Epithelial cell of proximal tubule (primary cell): ENCODE results near the gene SLC9A8. TPM values are rescaled to one million over a fixed set of nuclear protein-coding genes. Genes with fewer than 3 reads are reported as not detected.

Source experiments
- DNase-seq: peaks from one replicate; pipeline ENCODE4 v3.0.0-alpha.2; 2011; ENCODE audit warnings: low read depth
- H3K4me3 ChIP-seq: 2 replicates; pipeline ENCODE4 v1.5.1; 2011; ENCODE audit warnings: low read depth, mild to moderate bottlenecking, low read length
- total RNA-seq: library from RNA; depleted of rRNA; stranded (reverse); fragments of >200 nt; gene quantifications from 2 replicates; pipeline ENCODE4 v1.2.3, GENCODE V29; 2015
- TF ChIP-seq, protein P1 (sequence below): conservative IDR thresholded peaks from 2 replicates; pipeline ENCODE4 v1.5.1; 2012; ENCODE audit warnings: low read depth, mild to moderate bottlenecking, low read length

SLC9A8 gene
- total RNA-seq, 1 donor from 2014 or later = 4.2 TPM

- DNase-seq = no peak
- H3K4me3 ChIP-seq = peak within 1 kb of the TSS; percentile 97
- TF ChIP-seq, protein P1, sequence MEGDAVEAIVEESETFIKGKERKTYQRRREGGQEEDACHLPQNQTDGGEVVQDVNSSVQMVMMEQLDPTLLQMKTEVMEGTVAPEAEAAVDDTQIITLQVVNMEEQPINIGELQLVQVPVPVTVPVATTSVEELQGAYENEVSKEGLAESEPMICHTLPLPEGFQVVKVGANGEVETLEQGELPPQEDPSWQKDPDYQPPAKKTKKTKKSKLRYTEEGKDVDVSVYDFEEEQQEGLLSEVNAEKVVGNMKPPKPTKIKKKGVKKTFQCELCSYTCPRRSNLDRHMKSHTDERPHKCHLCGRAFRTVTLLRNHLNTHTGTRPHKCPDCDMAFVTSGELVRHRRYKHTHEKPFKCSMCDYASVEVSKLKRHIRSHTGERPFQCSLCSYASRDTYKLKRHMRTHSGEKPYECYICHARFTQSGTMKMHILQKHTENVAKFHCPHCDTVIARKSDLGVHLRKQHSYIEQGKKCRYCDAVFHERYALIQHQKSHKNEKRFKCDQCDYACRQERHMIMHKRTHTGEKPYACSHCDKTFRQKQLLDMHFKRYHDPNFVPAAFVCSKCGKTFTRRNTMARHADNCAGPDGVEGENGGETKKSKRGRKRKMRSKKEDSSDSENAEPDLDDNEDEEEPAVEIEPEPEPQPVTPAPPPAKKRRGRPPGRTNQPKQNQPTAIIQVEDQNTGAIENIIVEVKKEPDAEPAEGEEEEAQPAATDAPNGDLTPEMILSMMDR = no peak
Measured at GRCh38 chr20:49936153-49937026, 123.8 kb downstream of the SLC9A8 start, which contains the start of gene RNF114. TSS of gene RNF114 (plus strand) at chr20:49936397. CDS start at chr20:49936413, 16 bp downstream.

GRCh38 chr20:49937027-49937929 is 124.7 kb downstream of the SLC9A8 start:
- H3K4me3 ChIP-seq = peak overlapping the region; percentile 97
- TF ChIP-seq, protein P1 = no peak
- DNase-seq = no peak

- no peak for DNase-seq
- peak overlapping the region; percentile 97 for H3K4me3 ChIP-seq
- TF ChIP-seq, protein P1 = no peak
Measured at GRCh38 chr20:49938173-49939163, 125.8 kb downstream of the SLC9A8 start.

- TF ChIP-seq, protein P1 = no peak
- no peak overlapping the region for H3K4me3 ChIP-seq
Measured at GRCh38 chr20:49941456-49941855, 128.8 kb downstream of the SLC9A8 start.

More at GRCh38 chr20:49941456-49941855, 128.8 kb downstream of the SLC9A8 start:
- DNase-seq = no peak

Other genes with a start within 250 kb of the SLC9A8 start
- gene PTGIS, start 244.7 kb upstream of the SLC9A8 start, total RNA-seq = not detected in 2 replicates
- gene B4GALT5, start 99.0 kb upstream of the SLC9A8 start, total RNA-seq = 27.4 and 28.4 TPM in 2 replicates
- gene SPATA2, start 102.7 kb downstream of the SLC9A8 start, total RNA-seq = 3.2 and 5.3 TPM in 2 replicates
- gene RNF114, start 123.6 kb downstream of the SLC9A8 start, total RNA-seq = 152 and 157 TPM in 2 replicates
- gene SNAI1, start 170.2 kb downstream of the SLC9A8 start, total RNA-seq = 1.4 and 2.0 TPM in 2 replicates